HEK293 (cell line): ENCODE results near the gene ADAMTS2.

Experiments used
- CTCF ChIP-seq: fragments of 450-650 bp; formaldehyde crosslinking; IDR thresholded peaks from 2 replicates; pipeline ENCODE4 v1.5.1; 2016; ENCODE audit warnings: missing biosample characterization, missing genetic modification characterization
- WT1 ChIP-seq: fragments of 450-650 bp; formaldehyde crosslinking; IDR thresholded peaks from 2 replicates; pipeline ENCODE4 v1.5.1; 2016; ENCODE audit warnings: missing biosample characterization, missing genetic modification characterization
- ZNF280D ChIP-seq: fragments of 450-650 bp; formaldehyde crosslinking; IDR thresholded peaks from 2 replicates; pipeline ENCODE4 v1.5.1; 2016; ENCODE audit warnings: missing biosample characterization, missing genetic modification characterization
- ZNF423 ChIP-seq: fragments of 450-650 bp; formaldehyde crosslinking; IDR thresholded peaks from 2 replicates; pipeline ENCODE4 v1.5.1; 2016; ENCODE audit warnings: missing biosample characterization, missing genetic modification characterization
- ZNF544 ChIP-seq: fragments of 450-650 bp; formaldehyde crosslinking; IDR thresholded peaks from 2 replicates; pipeline ENCODE4 v1.5.0; 2017; ENCODE audit warnings: missing biosample characterization, missing genetic modification characterization

- TF ChIP-seq CTCF (tag by site-specific recombination), result no peak
- no peak for TF ChIP-seq ZNF280D (tag by site-specific recombination)
- no peak for TF ChIP-seq ZNF423 (tag by site-specific recombination)
- no peak for TF ChIP-seq ZNF544 (tag by site-specific recombination)
- TF ChIP-seq WT1 (tag by site-specific recombination), result no peak
These were observed 167.3 kb downstream of the ADAMTS2 start for GRCh38 chr5:179177711-179178575.
